HG02973 (cell line): ENCODE data around the gene ATG16L1.

Source experiments
- ATAC-seq: cut with Tn5 transposase; IDR thresholded peaks from one replicate; pipeline ENCODE4 v1.9.1; 2021; ENCODE audit warnings: moderate library complexity; ENCODE audit not compliant: unreplicated experiment

ATG16L1 gene

DNA sequence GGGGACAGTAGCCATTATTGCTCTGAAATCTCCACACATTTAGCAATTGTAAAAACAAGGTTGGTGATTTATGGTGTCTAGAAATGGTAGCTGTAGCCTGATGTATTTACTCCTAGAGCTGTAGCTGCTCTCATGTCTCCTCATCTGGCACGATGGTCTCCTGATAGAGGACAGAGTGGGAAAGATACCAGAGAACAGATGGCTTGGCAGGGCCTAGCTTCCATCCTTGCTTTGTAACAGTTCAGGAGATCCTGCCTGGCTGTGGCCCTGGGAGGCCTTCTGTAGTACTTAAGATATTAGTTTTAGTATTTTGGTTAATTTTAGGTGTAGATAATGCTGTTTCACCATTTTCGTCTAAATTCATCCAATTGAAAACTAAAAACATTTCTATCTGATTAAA, 6.7 kb downstream of the ATG16L1 start:
- no peak for ATAC-seq

DNA sequence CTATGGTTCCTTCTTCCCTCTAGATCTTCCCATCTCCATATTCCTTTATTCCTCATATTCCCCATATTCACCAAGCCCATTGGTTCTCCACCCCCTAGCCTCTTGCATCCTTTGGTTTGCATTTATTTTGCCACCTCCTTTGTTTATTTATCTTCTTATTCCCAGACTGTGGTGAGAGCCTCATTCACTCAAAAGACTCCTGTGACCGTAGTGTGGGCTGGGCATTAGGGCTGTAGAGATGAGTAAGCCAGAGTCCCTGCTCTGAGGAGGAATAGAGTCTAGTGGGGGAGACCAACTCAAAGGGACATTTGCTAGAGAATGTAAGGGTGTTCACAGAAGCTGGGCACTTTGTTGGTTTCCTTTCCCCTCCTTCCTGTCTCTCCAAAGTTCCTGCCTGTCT, 8.3 kb downstream of the ATG16L1 start:
- no peak for ATAC-seq

DNA sequence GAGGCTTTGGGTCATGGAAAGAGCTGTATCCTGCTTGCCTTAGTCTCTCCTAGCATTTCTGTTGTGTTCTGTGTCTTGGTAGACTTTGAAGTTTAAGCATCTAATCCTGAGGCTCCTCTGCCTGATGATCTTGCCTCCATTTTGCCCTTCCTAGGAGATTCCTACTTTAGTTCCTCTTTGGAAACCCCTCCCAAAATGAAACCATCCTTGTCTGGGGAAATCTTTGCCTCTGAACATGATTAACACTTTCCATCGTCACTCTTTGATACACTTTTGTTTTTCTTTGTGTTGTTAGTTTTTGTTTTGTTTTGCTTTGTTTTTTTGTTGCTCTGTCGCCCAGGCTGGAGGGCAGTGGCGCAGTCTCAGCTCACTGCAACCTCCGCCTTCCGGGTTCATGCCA, 9.2 kb downstream of the ATG16L1 start:
- no peak for ATAC-seq

DNA sequence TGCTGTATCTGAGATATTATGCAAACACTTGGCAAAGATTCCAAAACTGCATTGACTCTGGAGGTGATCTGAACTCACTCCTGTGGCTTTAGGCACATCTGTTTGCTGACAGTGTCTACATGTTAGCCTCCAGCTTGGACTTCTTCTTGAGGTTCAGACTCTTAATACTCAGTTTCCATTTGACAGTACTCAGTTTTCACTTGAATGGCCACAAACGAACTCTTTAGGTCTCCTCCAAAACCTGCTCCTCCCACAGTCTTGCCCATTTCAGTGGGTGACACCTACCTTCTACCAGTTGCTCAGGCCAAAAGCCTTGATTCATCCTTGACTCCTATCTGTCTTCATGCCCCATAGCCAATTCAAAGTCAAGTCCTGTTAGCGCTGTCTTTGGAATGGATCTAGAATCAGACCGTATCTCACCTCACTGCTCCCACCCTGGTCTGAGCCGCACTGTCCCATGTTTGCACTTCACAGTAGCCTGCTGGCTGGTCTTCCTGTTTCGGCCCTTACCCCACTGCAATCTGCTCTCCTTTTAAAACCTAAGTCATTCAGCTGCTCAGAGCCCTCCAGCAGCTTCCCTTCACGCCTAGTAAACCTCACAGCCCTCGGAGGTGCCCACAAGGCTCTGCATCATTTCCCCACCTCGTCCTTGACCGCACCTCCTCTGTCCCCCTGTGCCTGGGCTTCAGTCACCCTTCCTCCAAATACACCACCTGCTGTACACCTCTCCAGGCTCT, 10.5 kb downstream of the ATG16L1 start:
- no peak for ATAC-seq

DNA sequence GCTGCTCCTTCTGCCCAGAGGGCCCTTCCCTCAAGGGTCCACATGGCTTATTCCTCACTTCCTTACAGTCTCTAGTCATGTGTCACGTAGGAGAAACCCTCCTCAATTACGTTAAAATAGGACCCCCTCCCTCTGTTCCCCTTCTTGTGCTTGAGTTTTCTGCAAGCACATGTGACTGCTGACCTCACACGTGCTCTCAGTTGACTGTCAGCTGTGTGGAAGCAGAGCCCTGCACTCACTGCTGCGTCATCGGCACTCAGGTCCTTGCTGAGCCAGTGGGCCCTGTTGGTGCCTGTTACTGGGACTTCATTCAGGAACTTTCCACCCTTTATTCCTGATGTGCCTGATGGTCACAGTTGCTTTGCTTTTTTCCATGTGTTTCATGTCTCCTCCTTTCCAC, 11.1 kb downstream of the ATG16L1 start:
- ATAC-seq: no peak

DNA sequence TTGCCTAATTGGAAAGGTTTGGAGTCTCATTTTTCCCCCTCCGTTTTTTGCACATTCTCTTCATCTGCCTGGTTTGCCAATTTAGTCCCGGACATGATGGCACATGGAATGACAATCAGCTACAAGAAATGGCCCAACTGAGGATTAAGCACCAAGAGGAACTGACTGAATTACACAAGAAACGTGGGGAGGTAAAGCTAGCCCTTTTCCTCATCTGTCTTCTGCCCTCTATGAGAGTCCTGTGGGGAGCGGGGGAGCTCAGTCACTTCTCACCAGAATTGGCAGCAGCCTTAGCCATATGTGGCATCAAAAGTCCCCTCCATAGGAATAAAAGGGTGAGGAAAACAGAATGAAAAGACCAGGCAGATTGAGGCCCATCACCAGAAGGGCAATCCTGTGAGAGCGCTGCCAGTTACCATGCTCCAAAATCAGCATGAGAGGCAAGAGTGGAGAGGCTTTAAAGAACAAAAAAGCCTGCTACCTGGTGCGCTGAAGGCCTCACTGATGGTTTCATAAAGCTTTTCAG, 11.6 kb downstream of the ATG16L1 start:
- ATAC-seq: no peak

DNA sequence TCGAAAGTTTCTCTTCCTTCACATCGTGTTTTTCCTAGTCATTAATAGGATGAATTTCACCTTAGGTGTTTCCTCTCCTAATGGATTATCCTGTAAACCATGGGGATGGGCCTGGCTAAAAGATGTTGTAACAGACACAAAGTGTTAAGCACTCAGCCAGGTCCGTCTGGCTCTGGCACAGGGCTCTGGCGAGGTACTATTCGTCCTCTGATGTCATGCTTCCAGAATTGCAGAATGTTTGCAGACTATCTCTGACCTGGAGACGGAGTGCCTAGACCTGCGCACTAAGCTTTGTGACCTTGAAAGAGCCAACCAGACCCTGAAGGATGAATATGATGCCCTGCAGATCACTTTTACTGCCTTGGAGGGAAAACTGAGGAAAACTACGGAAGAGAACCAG, 13.2 kb downstream of the ATG16L1 start:
- no peak for ATAC-seq

DNA sequence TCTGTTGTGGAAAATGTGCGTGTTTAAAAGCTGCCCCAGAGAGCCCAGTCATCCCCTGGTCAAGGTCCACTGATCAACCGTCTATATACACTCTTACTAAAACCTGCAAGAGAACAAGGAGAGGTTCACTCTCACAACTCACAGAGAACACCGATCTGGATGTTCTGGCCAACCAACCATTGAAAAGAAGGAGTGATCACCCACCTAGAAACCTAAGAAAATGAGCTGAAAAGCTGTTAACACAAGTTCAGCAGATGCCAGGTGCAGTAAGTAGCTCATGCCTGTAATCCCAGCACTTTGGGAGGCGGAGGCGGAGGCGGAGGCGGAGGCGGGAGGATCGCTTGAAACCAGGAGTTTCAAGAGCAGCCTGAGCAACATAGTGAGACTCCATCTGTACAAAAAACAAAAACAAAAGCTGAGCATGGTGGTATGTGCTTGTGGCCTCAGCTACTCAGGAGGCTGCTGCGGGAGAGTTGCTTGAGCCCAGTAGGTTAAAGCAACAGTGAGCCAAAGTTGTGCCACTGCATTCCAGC, 14.5 kb downstream of the ATG16L1 start:
- ATAC-seq: no peak

DNA sequence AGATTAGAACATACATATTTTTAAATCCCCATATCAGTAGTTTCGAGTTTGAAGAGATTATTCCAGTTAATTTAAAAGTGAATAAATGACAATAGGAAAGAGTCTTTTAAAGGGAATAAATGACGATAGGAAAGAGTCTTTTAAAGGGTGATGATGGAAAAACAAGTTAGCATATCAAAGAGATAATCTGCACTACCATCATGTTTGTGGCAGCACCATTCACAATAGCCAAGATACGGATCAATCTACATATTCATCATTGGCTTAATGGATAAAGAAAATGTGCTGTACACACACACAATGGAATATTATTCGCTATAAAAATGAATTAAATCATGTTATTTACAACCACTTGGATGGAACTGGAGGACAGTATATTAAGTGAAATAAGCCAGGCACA, 15.0 kb downstream of the ATG16L1 start:
- ATAC-seq: no peak

DNA sequence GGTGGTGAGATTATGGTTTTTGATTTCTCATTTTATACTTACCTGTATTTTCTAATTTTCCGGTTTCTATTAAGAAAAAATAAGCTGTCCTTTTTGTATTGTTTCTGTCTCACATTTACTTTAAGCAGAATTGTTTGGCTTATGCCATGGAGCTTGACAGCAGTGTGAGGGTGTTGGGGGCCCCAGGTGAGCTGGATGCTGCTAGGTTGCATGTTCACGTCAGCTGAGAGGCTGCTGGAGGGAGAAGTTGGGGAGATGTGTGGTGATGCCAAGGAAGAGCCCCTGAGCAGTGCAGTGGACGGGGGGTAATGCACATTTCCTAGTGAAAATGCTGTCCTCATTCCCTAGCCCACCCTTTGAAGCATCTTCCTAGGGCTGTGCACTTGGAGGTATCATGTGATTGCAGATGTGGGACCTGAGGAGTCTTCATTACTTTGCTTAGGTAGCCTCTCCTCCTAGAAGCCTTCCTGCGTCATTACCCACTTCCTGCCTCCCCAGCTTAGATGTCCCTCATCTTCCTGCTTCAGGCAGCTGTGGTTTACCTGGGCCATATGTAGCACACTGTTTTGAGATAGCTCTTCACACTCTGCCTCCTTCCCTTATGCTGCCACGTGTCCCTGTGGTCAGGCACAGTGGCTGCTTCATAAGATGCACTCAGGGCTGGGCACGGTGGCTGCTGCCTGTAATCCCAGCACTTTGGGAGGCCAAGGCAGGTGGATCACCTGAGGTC, 16.2 kb downstream of the ATG16L1 start:
- ATAC-seq: peak; percentile 81

DNA sequence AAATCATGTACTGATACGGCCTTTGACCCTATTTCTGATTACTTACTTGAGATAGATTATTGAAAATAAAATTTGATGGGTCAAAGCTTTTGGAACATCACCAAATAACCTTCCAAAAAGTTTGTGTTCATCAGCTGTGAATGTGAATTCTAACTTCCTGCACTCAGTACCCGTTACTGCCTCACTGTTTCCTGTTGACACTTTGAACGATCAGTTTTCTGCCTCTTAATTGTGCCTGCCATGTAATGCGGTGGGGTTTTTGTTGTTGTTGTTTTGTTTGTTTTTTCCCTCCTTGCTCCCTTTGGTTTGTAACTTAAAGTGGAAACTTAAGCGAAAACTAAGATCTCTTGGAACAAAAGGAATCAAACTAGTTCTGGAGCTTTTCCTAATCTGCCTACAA, 18.9 kb downstream of the ATG16L1 start:
- ATAC-seq: no peak

DNA sequence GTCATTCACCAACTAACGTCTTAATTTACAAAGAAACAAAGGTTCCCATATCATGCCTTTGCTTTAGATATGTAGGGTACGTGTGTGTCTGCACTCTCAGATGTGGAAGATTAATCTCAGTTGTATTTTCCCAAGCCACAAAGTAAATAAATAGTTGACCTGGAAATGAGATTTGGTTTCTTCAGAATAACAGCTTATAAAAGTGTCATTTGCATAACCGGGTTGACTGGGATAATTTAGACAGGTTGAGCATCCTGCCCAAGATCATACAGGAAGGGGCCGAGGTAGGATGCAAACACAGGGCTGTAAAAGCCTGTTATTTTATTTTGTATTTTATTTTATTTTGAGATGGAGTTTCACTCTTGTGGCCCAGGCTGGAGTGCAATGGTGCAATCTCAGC, 19.5 kb downstream of the ATG16L1 start:
- no peak for ATAC-seq

DNA sequence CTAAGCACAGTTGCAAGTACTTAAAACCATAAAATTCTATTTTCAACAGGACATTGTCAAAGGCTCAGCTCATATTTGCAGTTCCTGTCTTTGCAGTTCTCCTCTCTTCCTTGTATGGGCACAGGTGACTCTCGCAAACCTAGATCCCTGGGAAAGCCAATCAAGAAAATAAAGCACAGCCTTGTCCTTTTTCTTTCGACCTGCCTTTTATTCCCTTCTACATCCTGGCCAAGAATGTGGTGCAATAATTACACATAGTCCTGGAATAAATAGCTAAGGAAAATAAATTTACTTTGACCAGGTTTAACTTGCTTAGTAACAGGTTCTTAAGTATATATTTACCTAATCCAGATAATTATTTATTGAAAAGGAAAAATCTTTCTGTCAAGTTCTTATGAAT, 20.2 kb downstream of the ATG16L1 start:
- ATAC-seq: no peak

DNA sequence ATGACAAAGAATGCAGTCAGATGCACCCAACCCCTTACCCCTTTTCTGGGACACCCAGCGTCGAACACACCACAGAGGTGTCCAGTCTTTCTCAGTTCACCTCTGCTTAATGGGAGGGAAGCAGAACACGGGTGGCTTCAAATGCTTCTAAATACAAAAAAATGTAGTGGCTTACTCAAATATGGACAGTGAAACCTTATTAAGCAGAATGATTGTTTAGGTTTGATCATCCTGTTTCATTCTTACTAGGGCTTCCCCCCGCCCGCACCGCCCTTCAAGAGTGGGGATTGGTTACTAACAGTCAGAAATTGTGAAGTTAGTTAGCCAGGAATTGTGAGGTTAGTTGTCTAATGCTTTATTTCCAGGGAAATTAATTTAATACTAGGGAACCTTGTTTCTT, 21.6 kb downstream of the ATG16L1 start:
- ATAC-seq: no peak

DNA sequence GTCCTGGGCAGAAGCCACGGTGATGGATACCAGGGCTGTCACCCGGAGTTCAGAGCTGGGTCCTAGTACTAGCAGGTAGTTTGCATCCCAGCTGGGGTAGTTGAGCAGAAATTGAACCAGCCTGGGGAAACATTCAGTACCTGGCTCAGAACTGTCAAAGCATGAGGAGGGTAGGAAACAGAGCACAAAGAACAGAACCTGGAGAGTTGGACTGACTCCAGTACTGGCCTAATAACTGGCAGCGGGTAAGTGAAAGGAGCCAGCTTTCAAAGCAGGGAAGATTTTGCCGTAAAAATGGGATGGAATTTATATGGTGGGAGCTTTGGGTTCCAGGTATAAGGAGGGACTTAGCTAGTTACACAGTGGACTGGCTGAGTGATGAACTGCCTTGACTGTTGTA, 23.8 kb downstream of the ATG16L1 start:
- ATAC-seq: no peak

DNA sequence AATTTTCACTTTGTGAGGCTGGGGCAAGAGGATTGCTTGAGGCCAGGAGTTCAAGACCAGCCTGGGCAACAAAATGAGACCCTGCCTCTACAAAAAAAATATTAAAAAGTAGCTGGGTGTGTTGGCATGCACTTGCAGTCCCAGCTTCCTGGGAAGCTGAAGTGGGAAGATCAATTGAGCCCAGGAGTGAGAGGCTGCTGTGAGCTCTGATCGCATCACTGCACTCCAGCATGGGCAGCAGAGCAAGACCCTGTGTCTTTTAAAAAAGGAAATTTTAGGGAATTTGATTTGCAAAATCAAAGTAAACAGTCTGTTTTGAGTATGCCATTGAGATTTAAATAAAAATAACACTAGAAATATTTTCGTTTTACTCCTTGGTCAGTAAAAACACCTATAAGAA, 27.4 kb downstream of the ATG16L1 start:
- no peak for ATAC-seq

DNA sequence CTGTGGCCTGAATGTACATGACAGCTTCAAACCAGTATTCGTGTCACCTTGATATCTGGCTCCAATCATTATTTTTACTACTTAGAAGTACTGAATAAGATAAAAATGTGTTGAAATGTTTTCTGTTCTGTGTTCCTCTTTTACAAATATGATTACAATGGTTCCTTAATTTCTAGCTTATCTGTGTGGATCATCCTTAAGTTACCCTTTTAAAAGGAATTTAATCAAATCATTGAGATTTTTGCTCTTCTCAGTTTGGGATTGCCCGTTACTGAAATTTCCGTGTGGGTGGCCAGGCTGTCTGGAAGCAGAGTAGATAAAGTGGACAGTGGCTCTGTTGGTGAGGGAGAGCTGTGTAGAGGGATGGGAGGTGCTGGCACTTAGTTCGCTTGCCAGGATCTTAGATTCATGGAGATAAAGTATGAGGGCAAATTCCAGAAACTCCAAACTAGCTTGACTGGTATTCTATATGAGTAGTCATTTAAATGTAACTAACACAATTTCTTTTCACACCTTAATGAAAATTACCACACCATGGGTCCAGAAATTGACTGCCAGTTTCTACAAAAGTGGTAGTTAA, 28.7 kb downstream of the ATG16L1 start:
- ATAC-seq: no peak

DNA sequence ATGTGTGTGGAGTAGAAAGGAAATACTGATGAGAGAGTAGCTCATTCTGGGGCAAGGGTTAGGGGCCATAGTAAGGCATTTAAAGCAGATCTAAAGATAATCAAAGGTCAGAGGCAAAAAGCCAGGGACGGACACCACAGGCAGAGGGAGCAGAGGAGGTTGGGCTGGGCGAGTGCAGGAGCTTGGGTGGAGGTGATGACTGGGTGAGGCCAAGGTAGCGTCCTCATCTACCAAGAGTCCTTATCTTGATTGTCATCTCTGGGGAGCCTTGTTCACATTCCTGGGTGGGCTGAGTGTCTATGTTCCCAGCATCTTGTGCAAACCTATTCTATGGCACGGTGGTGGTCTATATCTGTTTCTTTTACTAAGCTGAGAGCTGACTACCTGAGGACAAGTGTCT, 30.1 kb downstream of the ATG16L1 start:
- ATAC-seq: no peak

DNA sequence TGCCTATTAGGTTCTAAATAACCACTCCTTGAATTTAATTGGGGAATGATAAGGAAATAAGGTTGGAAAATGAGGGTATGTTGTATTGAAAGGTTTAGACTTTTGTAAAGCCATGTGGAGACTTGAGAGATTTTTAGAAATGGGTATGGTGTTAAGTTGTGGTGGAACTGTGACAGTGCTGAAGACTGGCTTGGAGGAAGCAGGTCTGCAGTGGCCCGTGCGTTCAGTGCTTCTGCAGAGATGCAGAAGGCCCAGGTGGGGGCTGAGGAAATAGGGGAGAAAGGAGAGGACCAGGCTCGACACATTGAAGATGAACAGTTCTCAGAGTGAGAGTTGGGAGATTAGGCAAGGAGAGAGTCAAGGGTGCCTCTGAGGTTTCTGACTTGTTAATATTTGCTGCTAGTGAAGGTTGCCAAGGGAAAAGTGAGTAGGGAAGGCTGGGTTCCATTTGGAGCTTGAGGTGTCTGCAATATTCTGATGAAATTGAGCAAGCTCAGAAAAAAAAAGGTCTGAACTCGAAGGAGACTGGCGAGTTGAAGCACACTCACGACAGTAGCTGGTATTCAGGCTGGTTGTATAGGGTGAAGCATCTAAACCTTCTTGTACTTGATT, 30.6 kb downstream of the ATG16L1 start:
- ATAC-seq: no peak

DNA sequence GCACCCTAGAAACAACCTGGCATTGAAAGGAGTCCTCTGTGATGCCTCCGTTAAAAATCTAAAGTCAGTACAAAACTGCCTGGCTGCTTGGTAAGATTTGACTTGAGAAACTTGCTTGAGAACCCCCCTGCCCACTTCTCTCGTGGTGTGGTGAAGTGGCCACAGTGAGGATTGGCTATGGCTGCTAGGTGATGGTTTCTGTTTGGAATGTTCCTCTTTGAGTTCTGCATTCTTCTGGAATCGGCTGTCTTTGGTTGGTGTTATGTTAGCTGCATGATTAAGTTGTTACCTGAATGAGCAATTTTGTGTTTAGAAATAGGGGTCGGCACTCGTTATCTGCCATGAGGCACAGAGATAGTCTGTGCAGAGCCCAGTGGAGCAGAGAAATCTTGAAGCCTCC, 34.4 kb downstream of the ATG16L1 start:
- no peak for ATAC-seq

DNA sequence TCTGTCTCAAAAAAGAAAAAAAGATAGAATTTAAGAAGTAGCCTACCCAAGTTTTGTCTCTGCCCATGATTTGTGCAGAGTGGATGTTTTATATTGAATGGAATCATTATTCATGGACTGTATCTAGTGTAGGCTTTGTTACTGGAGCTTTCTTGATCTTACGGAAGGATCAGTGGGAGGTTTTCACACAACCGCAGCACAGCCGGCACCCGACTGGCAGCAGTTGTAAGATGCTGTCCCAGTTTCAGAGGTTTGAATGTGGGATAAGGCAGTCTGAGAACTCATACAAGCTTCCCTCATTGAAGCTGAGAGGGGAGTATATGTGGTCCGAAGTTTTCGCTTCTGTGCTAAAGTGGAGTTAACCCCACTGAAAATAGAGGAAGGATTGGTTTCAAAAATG, 36.4 kb downstream of the ATG16L1 start:
- no peak for ATAC-seq
